ENCODE measurements around the gene CRYBA1.

GRCh38 chr17:29256735-29257466, 10.2 kb downstream of the CRYBA1 start:
- TF ChIP-seq CTCF (IDR thresholded peaks at IDR 0.05; ENCODE audit: insufficient read depth, low read length) (no peak), POLR2AphosphoS5 (IDR thresholded peaks at IDR 0.05; ENCODE audit: low read depth) (no peak), GABPA (IDR thresholded peaks at IDR 0.05; ENCODE audit: low read depth) (no peak)
